GM21528 (cell line): ENCODE results near the gene NDUFS7.

ENCODE experiments used
- ATAC-seq: cut with Tn5 transposase; IDR thresholded peaks from one replicate; pipeline ENCODE4 v1.9.1; 2021; ENCODE audit warnings: mild to moderate bottlenecking, moderate library complexity; ENCODE audit not compliant: unreplicated experiment, low FRiP score

The NDUFS7 gene

DNA sequence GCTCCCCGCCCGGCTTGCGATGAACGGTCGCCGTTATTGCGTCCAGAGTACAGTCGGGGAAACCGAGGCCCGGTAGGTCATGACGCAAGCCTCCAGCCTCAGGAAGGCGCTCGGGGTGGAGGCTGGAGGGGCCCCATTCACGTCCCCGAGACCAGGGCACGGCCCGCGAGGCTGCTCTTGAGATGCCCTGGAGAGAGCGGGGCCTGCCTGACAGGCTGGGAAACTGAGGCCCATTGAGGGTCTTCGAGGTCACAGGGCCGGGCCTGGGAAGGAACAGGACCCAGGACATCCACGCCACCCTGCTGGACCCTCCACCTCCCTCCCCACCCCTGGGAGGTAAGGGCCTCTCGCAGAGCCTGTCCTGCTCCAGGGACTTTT lies 367 bp downstream of the NDUFS7 start:
- peak; percentile 2 for ATAC-seq

DNA sequence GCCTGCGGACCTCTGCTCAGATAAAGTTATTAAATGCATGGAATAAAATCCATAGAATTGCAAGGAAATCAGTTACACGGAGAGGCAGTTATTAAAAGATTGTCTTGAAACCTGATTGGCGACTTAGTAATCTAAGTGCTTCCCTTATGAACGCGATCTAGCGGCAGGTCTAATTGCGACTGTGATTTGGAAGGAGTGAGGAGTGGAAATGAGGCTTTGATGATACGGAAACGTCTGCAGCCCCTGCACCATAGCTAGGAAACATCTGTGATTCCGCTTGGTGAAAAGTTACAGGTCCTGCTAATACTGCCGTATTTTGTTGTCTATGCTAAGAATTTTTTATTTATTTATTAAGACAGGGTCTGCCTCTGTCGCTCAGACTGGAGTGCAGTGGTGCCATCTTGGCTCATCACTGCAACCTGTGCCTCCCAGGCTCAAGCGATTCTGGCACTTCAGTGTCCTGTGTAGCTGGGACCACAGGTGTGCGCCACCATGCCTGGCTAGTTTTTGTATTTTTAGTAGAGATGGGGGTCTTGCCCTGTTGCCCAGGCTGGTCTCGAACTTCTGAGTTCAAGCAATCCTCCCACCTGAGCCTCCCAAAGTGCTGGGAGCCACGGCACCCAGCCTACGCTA lies 887 bp downstream of the NDUFS7 start:
- ATAC-seq, result no peak

DNA sequence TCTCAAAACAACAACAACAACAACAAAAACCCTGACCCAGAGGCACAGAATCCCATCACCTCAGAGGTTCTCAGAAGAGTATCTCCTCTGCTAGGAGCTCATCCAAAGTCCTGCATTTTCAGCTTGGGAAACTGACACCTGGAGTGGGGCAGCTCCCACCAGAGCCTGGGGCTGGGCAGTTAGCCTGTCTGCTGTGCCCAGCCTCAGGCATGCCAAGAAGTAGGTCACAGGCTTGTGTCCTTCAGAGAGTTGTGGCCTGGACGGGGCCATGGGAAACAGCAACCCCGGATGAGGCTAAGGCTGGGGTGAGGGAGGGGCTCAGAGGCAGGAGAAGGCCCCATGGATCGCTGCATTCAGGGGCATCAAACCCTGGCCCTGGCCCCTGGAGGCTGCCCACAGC lies 2.1 kb downstream of the NDUFS7 start:
- no peak for ATAC-seq

DNA sequence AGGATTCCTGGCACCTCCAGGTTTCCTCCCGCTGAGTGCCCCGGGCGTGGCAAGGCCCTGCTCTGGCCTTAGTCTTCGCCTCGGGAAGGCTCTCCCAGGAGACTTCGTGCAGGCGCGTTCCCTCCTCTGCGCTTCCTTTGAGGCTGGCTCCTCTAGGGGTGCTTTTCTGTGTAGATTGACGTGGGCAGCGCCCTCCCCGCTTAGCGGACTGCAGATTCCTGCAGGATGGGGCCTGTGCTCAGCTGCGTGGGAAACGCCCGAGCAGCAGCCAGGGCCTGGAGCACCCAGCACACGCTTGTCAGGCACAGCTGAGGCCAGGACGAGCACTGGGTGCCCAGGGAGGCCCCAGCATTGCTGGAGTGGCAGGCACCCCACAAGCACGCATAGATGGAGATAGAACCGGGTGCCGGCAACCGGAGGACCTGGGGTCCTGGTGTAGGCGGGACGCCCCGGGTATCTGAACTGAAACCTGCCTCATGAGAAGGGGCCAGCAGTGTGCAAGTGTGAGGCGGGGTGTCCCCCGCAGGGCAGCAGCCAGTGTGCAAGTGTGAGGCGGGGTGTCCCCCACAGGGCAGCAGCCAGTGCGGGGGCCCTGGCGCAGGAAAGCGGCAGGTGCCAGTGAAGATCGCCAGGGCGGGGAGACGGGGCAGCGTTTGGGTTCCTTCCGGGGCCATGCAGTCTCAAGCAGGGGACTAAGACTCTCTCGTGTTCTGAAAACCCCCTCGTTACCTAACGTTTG lies 3.4 kb downstream of the NDUFS7 start:
- ATAC-seq, result no peak

DNA sequence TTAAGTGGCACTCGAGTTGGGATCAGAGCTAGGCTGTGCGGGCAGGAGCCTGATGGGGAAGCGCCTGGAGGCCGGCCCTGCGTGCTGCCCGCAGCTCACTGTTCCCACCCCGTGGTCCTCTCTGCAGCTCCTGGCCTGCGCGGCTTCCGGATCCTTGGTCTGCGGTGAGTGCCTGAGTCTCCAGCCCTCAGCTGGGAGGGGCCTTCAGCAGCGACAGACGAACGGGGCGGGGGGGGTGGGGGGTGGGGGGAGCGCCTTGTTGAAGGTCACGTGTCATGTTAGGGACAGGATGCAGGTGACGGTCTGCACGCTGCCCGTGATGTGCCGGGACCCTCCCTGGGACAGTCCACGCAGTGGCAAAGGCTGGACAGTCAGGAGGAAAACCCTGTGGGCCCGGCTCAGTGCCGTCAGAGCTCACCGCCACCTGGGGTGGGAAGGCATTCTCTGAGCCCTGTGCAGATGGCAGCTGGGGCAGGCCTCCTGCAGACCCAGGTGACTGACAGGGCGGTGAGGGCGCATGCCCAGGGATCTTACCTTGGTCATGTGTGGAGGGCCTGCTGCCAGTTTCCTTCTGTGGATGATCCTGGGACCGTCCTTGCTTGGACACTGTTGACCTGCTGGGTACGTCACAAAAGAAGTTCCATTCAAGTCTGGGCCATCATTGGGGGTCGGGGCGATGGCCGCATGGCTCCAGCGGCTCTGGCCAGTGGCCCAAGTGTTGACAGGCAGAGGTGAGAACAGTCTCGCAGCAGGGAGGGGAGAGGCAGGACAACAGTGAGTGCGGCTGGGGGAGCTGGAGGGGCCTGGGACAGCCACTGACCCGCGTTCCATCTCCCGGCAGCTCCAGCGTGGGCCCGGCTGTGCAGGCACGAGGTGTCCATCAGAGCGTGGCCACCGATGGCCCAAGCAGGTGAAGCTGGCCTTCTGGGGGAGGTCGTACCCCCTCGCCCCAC lies 4.3 kb downstream of the NDUFS7 start:
- no peak for ATAC-seq

DNA sequence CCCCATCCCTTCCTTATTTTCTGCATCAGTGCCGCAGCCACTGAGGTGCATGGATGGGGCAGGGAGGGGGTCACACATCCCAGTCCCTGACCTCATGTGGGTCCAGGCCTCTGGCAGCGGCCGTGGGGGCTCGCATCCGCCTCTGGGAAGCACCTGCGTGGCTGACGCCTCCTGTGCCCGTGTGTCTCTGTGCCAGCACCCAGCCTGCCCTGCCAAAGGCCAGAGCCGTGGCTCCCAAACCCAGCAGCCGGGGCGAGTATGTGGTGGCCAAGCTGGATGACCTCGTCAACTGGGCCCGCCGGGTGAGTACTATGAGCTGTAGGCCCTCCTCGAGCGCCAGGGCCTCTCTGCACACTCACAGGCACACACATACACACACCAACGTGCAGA lies 4.9 kb downstream of the NDUFS7 start:
- no peak for ATAC-seq

DNA sequence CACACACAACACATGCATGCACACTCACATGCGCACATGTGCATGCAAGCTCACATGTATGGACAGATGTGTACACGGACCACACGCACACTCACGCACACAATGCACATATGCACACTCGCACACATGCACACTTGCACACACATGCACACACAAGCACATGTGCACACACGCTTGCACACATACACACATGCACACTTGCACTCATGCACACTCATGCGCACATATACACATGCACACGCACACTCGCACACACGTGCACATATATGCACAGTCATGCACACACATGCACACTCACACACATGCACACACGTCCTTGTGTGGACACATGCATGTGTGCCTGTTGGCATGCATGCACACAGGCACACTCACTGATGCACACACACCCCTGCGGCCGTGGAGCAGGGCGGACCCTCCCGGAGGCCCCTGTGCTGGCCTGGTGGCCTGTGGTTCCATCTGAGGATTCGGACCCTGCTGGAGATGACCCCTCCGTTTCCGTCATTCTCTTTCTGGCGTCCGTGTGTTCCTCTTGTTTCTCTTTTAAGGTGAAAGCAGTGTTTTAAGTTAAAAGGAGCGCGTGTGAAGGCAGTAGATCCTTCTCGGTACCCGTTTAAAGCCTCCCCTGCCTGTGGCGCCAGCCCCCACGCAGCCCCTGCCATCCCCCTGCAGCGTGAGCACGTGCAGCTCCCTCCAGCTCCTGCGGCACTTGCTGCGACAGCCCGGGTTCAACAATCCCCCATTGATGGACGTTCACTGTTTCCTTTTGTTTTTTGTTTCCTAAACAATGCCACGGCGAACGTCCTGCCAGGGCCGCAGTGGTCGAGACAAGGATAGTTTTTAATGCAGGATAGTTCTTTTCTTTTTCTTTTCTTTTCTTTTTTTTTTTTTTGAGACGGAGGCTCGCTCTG lies 5.6 kb downstream of the NDUFS7 start:
- ATAC-seq, result no peak

DNA sequence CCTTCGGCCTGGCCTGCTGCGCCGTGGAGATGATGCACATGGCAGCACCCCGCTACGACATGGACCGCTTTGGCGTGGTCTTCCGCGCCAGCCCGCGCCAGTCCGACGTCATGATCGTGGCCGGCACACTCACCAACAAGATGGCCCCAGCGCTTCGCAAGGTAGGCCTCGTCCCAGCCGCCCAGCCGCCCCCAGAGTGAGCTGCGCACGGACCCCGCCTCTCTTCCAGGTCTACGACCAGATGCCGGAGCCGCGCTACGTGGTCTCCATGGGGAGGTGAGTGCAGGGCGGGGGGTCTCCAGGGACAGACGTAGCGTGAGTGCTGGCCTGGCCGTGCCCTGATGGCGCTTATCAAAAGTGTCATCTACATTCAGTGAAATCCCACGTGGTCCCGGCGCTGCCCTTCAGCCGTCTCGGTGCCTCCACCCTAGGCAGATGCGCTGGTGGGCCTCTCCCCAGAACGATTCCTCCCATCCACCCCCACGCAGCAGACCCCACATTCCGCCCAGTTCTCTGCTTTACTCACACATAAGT lies 7.2 kb downstream of the NDUFS7 start:
- no peak for ATAC-seq

DNA sequence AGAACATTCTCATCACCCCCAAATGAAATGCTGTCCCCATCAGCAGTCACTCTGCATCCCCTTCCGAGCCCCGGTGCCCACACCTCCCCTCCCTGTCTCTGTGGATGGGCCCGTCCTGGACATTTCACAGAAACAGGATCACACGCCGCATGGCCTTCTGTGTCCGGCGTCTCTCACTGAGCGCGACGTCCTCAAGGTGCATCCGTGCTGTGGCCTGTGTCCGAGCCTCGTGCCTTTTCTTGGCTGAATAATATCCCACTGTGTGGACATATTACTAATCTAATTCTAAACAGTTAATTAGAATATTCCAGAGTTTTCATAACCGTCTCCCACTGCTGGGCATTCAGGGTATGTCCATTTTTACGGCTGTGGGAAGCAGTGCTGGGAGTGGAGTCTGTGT lies 8.7 kb downstream of the NDUFS7 start:
- no peak for ATAC-seq

DNA sequence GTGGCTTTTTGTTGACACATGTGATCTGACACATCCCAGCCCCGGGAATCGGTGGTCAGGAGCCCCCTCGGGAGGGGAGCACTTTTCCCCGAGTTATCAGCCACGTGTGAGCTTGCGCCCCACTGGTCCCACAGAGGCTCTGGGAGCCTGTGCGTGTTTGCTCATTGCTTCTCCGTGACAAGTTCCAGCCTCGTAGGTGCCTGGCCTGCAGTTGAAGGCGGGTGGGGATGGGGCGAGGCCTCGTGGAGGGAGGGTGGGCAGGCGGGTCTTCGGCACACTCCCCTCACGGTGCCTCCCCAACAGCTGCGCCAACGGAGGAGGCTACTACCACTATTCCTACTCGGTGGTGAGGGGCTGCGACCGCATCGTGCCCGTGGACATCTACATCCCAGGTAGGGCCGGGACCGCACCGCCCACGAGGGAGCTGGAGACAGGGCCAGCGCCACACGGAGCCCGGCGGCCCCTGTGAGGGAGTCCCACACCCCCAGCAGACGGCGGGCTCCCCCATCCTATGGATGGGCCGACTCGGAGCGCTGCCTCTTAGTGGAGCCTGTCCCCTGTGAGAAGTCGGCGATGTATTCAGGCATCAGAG lies 9.3 kb downstream of the NDUFS7 start:
- no peak for ATAC-seq

DNA sequence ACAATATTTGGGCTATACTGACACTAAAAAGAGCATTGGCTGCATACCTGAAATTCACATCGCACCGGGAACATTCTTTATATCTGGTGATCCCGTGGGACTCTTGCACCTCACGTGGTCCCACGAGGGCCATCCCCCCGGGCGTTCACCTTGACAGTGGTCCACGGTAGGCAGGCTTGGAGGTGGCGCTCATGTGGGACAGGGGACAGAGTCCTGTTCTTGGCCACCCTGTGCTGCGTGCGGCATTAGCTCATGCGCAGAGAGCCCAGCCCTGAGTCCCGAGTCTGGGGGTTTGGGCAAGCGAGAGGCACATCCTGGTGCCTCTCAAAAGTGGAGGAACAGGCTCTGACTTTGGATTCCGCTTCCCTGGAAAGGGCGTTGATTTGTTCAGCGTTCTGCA lies 10.1 kb downstream of the NDUFS7 start:
- ATAC-seq, result no peak

DNA sequence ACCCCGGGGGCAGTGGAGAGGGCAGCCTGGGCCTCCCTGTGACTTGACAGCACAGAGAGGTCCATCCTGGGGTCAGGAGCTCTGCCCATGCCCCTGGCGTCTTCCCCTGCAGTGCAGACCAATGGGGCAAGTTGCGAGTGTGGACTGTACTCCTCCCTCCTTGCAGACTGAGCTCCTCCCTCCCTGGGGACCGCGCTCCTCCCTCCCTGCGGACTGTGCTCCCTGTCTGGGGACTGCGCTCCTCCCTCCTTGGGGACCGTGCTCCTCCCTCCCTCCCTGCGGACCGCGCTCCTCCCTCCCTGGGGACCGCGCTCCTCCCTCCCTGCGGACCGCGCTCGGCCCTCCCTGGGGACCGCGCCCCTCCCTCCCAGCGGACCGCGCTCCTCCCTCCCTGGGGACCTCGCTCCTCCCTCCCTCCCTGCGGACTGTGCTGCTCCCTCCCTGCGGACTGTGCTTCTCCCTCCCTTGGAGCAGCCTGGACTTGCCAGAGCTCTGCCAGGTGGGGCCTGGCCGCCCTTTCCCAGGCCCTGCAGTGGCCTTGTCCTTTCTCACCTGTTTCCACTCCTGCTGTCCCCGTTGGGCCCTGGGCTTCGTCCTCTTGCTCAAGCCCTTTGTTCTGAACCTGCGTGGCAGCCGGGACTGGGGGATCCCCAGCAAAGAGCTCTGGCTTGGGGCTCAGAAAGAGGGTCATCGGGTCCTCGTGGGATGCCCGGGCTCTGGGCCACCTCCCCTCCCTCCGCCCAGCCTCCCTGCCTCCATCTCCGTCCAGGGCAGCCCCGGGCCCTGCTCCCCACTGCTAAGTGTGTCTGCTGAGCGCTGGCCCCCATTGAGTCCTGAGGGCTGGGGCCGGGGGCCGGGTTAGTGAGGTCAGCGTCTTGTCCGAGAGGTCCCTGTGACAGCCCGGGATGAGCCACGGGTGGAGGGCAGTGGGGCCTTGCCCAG lies 10.8 kb downstream of the NDUFS7 start:
- no peak for ATAC-seq

DNA sequence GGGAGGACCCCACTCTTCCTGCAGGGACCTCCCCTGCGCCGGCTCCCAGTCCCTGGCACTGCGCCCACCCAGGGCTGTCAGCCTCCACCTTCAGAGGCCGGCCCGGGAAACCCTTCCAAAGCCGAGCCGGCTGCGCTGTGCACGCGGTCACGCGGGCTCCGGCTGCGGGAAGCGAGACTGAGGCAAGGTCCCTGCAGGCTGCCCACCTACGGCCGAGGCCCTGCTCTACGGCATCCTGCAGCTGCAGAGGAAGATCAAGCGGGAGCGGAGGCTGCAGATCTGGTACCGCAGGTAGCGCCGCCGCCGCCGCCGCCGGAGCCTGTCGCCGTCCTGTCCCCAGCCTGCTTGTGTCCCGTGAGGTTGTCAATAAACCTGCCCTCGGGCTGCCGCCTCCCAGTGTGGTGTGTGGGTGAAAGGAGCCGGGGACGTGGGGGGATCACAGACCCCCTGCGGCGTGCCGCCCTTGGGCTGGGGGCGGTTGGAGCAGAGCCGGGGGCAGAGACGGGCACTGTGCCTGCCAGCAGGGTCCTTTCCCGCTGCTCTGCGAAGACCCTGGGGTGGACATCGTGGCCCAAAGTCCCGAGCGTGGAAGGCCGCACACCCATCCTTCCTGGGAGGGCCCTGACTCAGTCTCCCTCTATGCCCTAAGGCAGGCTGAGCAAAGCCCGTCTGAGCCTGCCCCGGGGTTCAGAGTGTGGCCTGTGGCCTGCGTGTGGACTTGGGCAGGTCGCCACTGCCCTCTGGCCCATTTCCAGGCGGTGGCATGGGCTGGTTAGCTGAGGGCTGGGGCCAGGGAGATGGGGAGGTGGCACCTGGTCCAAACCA lies 11.7 kb downstream of the NDUFS7 start:
- no peak for ATAC-seq

DNA sequence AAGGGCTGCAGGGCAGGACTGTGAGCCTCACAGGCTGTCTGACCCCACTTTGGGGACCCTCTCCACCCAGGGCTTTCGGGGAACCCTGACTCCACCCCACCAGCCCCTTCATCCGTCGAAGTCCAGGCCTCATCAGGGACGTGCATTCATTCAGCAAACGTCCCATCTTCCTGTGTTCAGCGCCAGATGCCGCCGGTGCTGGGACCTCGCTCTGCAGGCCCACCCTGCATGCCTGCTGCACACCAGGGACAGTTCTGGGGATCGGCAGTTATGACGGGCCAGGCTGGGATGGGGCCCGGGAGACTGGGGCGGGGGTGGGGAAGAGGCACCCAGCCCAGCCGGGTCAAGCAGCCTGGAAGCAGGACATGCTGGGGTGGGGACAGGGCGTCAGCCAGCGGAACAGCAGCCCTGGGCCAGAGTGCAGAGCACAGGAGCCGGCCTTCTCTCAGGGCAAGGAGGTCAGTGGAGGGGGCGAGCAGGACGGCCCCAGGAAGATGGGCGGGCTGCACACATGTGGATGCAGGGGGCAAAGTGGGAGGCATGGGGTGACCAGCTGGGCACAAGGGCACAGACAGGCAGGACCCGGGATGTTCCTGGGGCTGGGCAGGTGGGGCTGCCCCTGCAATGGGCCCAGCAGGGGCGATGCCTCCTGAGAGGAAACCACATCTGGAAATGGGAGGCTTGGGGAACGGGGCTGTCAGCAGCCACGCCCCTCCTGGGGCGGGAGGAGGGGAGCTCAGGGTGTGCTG lies 12.5 kb downstream of the NDUFS7 start:
- ATAC-seq, result no peak

DNA sequence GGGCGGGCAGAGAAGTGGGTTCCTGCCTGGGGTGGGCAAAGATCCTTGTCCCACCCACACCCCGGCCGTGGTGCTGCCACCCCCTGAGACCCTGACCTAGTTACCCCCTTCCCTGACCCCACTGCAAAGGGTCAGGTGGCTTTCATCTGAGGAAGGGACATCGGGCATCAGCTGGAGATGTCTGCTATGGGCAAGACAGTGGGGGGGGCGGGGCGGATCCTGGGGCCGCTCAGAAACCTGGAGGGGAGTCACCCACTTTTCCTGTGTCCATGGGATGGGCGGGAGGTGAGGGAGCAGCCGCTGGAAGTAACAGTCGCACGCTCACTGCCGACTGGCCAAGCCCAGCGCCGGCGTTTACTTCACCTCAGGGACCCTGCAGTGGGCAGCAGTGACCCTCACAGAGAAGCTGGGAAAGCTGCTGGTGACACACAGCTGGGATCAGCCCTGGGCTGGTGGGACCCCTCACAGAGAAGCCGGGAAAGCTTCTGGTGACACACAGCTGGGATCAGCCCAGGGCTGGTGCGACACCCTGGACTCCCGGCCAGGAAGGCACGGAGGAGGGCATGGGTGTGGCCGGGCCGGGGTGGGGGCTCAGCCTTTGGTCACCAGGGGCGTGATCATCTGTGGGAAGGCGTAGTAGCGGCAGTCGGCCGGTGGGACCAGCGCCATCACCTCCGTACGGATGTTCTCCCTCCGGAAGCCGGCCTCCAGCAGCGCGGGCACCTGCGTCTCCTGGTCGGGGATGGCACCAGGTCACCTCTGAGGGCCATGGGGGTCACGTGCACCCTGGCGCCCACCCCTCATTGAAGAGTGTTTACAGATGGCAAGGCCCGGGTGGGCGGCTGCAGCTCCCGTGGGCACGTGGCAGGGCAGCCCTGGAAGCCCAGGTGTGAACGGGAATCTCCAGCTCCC lies 13.3 kb downstream of the NDUFS7 start:
- ATAC-seq, result no peak

DNA sequence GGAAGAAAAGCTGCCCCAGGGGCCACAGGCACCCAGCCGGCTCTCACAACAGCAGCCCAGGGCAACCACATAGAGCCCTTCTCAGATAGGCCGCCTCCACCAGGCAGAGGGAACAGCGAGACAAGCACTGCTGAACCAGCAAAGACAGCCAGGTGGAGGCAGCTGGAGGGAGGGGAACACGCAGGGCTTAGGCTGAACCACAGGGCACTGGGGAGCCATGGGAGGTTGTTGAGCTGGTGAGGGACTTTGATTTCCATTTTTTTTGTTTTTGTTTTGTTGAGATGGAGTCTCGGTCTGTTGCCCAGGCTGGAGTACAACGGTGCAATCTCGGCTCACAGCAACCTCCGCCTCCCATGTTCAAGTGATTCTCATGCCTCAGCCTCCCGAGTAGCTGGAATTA lies 14.1 kb downstream of the NDUFS7 start:
- no peak for ATAC-seq
